IMR-90 (cell line): ENCODE data around the gene BAZ2B. TPM values are rescaled to one million over a fixed set of nuclear protein-coding genes. Genes with fewer than 3 reads are reported as not detected.

ENCODE experiments used
- ATAC-seq: fragments of 200-7000 bp; cut with Tn5 transposase; 2 replicates; pipeline ENCODE4 v1.9.1; 2020; ENCODE audit warnings: low read depth, mild to moderate bottlenecking, moderate library complexity
- BruUV-seq: library from RNA; stranded (reverse); fragments of 400-500 nt; replicated peaks from 2 replicates; lab custom pipeline; 2021; lab: Mats Ljungman, UMichigan
- CTCF ChIA-PET: fragments of 300-600 bp; formaldehyde crosslinking; extraction: SDS; loops from one replicate; lab custom pipeline; 2021; ENCODE audit warnings: antibody characterized with exemption; lab: Yijun Ruan, JAX
- POLR2A ChIA-PET: fragments of 300-600 bp; sonication (Branson Sonifier 250); formaldehyde crosslinking; loops from one replicate; lab custom pipeline; 2022; ENCODE audit warnings: antibody characterized with exemption; ENCODE audit not compliant: unreplicated experiment; lab: Charles Lee
- DNase-seq: peaks from one replicate; pipeline ENCODE4 v3.0.0; 2013
- H2AFZ ChIP-seq: replicated peaks from 2 replicates; pipeline ENCODE3; 2013; ENCODE audit warnings: low read length, mild to moderate bottlenecking; ENCODE audit not compliant: poor library complexity
- H2AK5ac ChIP-seq: 2 replicates; pipeline ENCODE4 v1.6.1; 2013; ENCODE audit warnings: low read depth, low read length, inconsistent platforms
- H2AK9ac ChIP-seq: replicated peaks from 2 replicates; pipeline ENCODE3; 2013; ENCODE audit warnings: mild to moderate bottlenecking, low read depth, low read length, moderate library complexity; ENCODE audit not compliant: poor library complexity
- H2BK120ac ChIP-seq: 2 replicates; pipeline ENCODE4 v1.6.1; 2013; ENCODE audit warnings: low read depth, low read length, inconsistent platforms
- H2BK15ac ChIP-seq: 3 replicates; pipeline ENCODE4 v1.6.1; 2013; ENCODE audit warnings: low read depth, low read length, inconsistent platforms
- H2BK20ac ChIP-seq: 2 replicates; pipeline ENCODE4 v1.6.1; 2013; ENCODE audit warnings: low read depth, mild to moderate bottlenecking, inconsistent platforms, low read length, moderate library complexity
- H2BK5ac ChIP-seq: 2 replicates; pipeline ENCODE4 v1.6.1; 2013; ENCODE audit warnings: mild to moderate bottlenecking, low read depth, low read length, inconsistent platforms; ENCODE audit not compliant: poor library complexity, severe bottlenecking
- H3K14ac ChIP-seq: replicated peaks from 2 replicates; pipeline ENCODE4 v1.6.1; 2013; ENCODE audit warnings: low read depth, low read length, inconsistent platforms
- H3K18ac ChIP-seq: 2 replicates; pipeline ENCODE4 v1.6.1; 2013; ENCODE audit warnings: low read depth, low read length, control low read depth
- H3K23ac ChIP-seq: 2 replicates; pipeline ENCODE4 v1.6.1; 2013; ENCODE audit warnings: low read depth, low read length, inconsistent platforms
- H3K27ac ChIP-seq: 2 replicates; pipeline ENCODE4 v1.5.1; 2013; ENCODE audit warnings: mild to moderate bottlenecking, control low read depth, low read length; ENCODE audit not compliant: insufficient read depth
- H3K27me3 ChIP-seq: 2 replicates; pipeline ENCODE4 v1.6.1; 2013; ENCODE audit warnings: low read length; ENCODE audit not compliant: control insufficient read depth, insufficient read depth
- H3K36me3 ChIP-seq: 2 replicates; pipeline ENCODE4 v1.6.1; 2013; ENCODE audit warnings: low read length, mixed read lengths; ENCODE audit not compliant: control insufficient read depth, insufficient read depth
- H3K4ac ChIP-seq: 2 replicates; pipeline ENCODE4 v1.6.1; 2013; ENCODE audit warnings: low read depth, low read length, inconsistent platforms
- H3K4me1 ChIP-seq: 2 replicates; pipeline ENCODE4 v1.6.1; 2013; ENCODE audit warnings: low read length, mixed read lengths; ENCODE audit not compliant: control insufficient read depth, insufficient read depth
- H3K4me2 ChIP-seq: 2 replicates; pipeline ENCODE4 v1.6.1; 2013; ENCODE audit warnings: low read depth, mild to moderate bottlenecking, control low read depth, low read length, moderate library complexity
- H3K4me3 ChIP-seq: 2 replicates; pipeline ENCODE4 v1.5.1; 2013; ENCODE audit warnings: low read depth, mild to moderate bottlenecking, control low read depth, low read length, moderate library complexity; ENCODE audit not compliant: insufficient read depth
- H3K56ac ChIP-seq: 2 replicates; pipeline ENCODE4 v1.6.1; 2013; ENCODE audit warnings: low read length, inconsistent platforms; ENCODE audit not compliant: insufficient read depth; ENCODE audit errors: extremely low read depth
- H3K79me1 ChIP-seq, 2 experiments: 2 replicates each; pipeline ENCODE4 v1.6.1; 2013; ENCODE audit warnings: low read length in 2 of 2, inconsistent platforms in 1 of 2, low read depth in 1 of 2
- H3K9ac ChIP-seq: 2 replicates; pipeline ENCODE4 v1.6.1; 2013; ENCODE audit warnings: low read depth, low read length, control low read depth
- H3K9me1 ChIP-seq: 2 replicates; pipeline ENCODE4 v1.6.1; 2013; ENCODE audit warnings: low read length, inconsistent platforms; ENCODE audit not compliant: insufficient read depth
- H3K9me3 ChIP-seq: 2 replicates; pipeline ENCODE4 v1.6.1; 2013; ENCODE audit warnings: low read length; ENCODE audit not compliant: control insufficient read depth, insufficient read depth
- H4K20me1 ChIP-seq: 2 replicates; pipeline ENCODE4 v1.6.1; 2013; ENCODE audit warnings: low read length, inconsistent platforms; ENCODE audit not compliant: insufficient read depth
- H4K5ac ChIP-seq: 2 replicates; pipeline ENCODE4 v1.6.1; 2013; ENCODE audit warnings: mild to moderate bottlenecking, low read depth, low read length, control low read depth
- H4K8ac ChIP-seq, 2 experiments: 2 replicates each; pipeline ENCODE4 v1.6.1; 2013; ENCODE audit warnings: low read depth in 2 of 2, low read length in 2 of 2, control low read depth in 1 of 2, inconsistent platforms in 1 of 2
- H4K91ac ChIP-seq: 2 replicates; pipeline ENCODE4 v1.6.1; 2013; ENCODE audit warnings: low read depth, low read length, inconsistent platforms; ENCODE audit not compliant: insufficient read depth
- MAFK ChIP-seq: IDR thresholded peaks from 2 replicates; pipeline ENCODE4 v1.6.1; 2012; ENCODE audit warnings: low read depth, low read length, improper control_type of control experiment
- SMC3 ChIP-seq: fragments of 150-350 bp; IDR thresholded peaks from 2 replicates; pipeline ENCODE4 v1.6.1; 2016; ENCODE audit warnings: low read depth, mild to moderate bottlenecking, antibody characterized with exemption, low read length, moderate library complexity
- WGBS, 2 experiments: methylation state at CpG; one replicate each; pipeline versions ENCODE4 v1.1.5 to v1.1.7; 2013; ENCODE audit warnings: missing lambda C conversion rate in 2 of 2; ENCODE audit not compliant: insufficient read length in 1 of 2; ENCODE audit errors: extremely low coverage in 2 of 2; 5-methylcytosine and 5-hydroxymethylcytosine counted together
- dilution Hi-C: fragments of 300-500 bp; cut with HindIII; formaldehyde crosslinking; loops from one replicate; pipeline ENCODE4 v1.14.3; 2018; ENCODE audit warnings: low sequenced_read_pairs; ENCODE audit not compliant: unreplicated experiment
- in situ Hi-C: fragments of 300-500 bp; cut with MboI; formaldehyde crosslinking; loops from 3 replicates; pipeline ENCODE4 v1.14.3; 2019; ENCODE audit warnings: low sequenced_read_pairs, inconsistent platforms, mixed read lengths
- intact Hi-C: fragments of 100-400 bp; cut with micrococcal nuclease; formaldehyde crosslinking; loops from 2 replicates; pipeline ENCODE4 v1.10.0; 2022
- polyA plus RNA-seq, 3 experiments: library from polyadenylated mRNA; depleted of rRNA; stranded (reverse); fragments of >200 nt; gene quantifications; 2 replicates each; pipeline ENCODE4 v1.2.3, GENCODE V29; 2012; ENCODE audit warnings: low replicate concordance in 1 of 3
- total RNA-seq: library from RNA; depleted of rRNA; stranded (reverse); fragments of >200 nt; gene quantifications from 2 replicates; pipeline ENCODE4 v1.2.3, GENCODE V29; 2012

BAZ2B gene
- total and polyA plus RNA-seq, 2 of the 4 experiments (the other 2 are of a cell fraction): 8.9 to 42.1 TPM

DNA sequence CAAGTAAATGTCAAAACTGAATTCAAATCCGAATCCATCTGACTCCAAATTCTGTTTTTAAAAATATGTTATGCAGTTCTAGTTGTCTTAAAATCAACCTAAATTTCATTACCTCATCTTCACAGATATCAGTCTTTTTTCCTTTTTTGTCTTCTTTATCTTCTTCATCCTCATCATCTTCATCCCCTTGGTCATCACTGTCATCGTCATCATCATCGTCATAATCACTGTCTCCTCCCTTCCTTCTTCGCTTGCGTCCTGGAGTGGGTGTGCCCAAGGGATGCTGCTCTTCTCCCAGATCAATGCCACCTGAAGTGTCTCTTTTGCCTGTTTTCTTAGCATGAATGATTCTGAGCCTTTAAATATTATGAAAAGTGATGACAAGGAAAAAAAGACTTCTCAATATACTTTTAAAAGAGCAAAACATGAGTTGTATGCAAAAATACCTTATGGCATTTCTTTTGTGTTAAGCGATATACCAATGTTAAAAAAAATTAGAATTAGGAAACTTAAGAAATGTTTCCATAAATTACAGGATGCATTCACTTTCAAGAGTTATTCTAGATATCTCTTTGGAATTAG, 233.8 kb downstream of the BAZ2B start:
- Histone ChIP-seq H2BK20ac (no peak overlapping the region), H3K36me3 (peaks cover 13% of the 10 kb centered on the region), H3K23ac (no peak overlapping the region), H2AK9ac (no peak overlapping the region), H3K4ac (no peak overlapping the region), H3K9me1 (peaks cover 3% of the 10 kb centered on the region; the same call in 1 of the 2 replicates), H4K8ac (no peak overlapping the region), H3K9me3 (no peaks in the 10 kb centered on the region), H3K4me3 (no peak overlapping the region), H2BK5ac (no peak overlapping the region), H3K27me3 (no peaks in the 10 kb centered on the region), H3K9ac (no peak overlapping the region), H3K4me2 (no peak overlapping the region), H4K5ac (no peak overlapping the region), H4K20me1 (no peaks in the 10 kb centered on the region), H4K91ac (no peak overlapping the region), H3K79me1 (no peaks in the 10 kb centered on the region), H3K18ac (no peak overlapping the region), H3K56ac (no peak overlapping the region), H2BK15ac (no peak overlapping the region), H3K4me1 (no peaks in the 10 kb centered on the region), H3K14ac (no peak overlapping the region), H2AFZ (no peak overlapping the region), H3K27ac (no peak overlapping the region), H2AK5ac (no peak overlapping the region), H2BK120ac (no peak overlapping the region)
- peak; percentile 44 for TF ChIP-seq MAFK
- TF ChIP-seq SMC3: no peak
- ATAC-seq: no peak
- dilution Hi-C loops: no loop called here
- BruUV-seq: no TSS peak
- in situ Hi-C loops: no loop called here
- ChIA-PET POLR2A (no interaction called here), CTCF (no interaction called here)
- DNase-seq: no peak
- no CpG with 5 or more reads among the region's 6 CpGs for WGBS, 2 experiments
- intact Hi-C loops: no loop called here
